ENCODE results near the gene C11orf68.

The C11orf68 gene

GRCh38 chr11:65912845-65913244, 6.0 kb downstream of the C11orf68 start:
- WGBS: 85% methylated on average over 4 of the region's 4 CpGs
- Histone ChIP-seq H3K36me3 (ENCODE audit: insufficient read depth, low read length) (no peaks in the 10 kb centered on the region), H3K27me3 (ENCODE audit: insufficient read depth, low read length) (peaks cover 6% of the 10 kb centered on the region; the same call in 1 of the 2 replicates), H3K4me3 (ENCODE audit: low read length) (no peak overlapping the region), H3K4me1 (ENCODE audit: insufficient read depth, low read length) (peaks cover 7% of the 10 kb centered on the region), H3K27ac (ENCODE audit: low read depth, low read length) (no peak overlapping the region), H3K9me3 (ENCODE audit: insufficient read depth, low read depth, low read length) (no peaks in the 10 kb centered on the region), H3K9ac (ENCODE audit: low read depth, low read length) (no peak overlapping the region)

- H3K27me3 ChIP-seq (ENCODE audit: insufficient read depth, low read length): peaks cover 8% of the 10 kb centered on the region; the same call in 1 of the 2 replicates
- H3K4me3 ChIP-seq (ENCODE audit: low read length): no peak overlapping the region
- peaks cover 7% of the 10 kb centered on the region for H3K4me1 ChIP-seq (ENCODE audit: insufficient read depth, low read length)
- H3K36me3 ChIP-seq (ENCODE audit: insufficient read depth, low read length): no peaks in the 10 kb centered on the region
- no peak overlapping the region for H3K27ac ChIP-seq (ENCODE audit: low read depth, low read length)
- no peak overlapping the region for H3K9ac ChIP-seq (ENCODE audit: low read depth, low read length)
- no peaks in the 10 kb centered on the region for H3K9me3 ChIP-seq (ENCODE audit: insufficient read depth, low read depth, low read length)
- WGBS: 40% methylated on average over 13 of the region's 14 CpGs
These were observed 6.9 kb downstream of the C11orf68 start for GRCh38 chr11:65911682-65912568.

- H3K27ac ChIP-seq (ENCODE audit: low read depth, low read length): no peak overlapping the region
- WGBS: 91% methylated on average over 6 of the region's 6 CpGs
- no peak overlapping the region for H3K9ac ChIP-seq (ENCODE audit: low read depth, low read length)
These were observed 11.0 kb downstream of the C11orf68 start for GRCh38 chr11:65907878-65908277.

GRCh38 chr11:65906602-65907001, 12.3 kb downstream of the C11orf68 start:
- Histone ChIP-seq H3K4me3 (ENCODE audit: low read length) (no peak overlapping the region), H3K4me1 (ENCODE audit: insufficient read depth, low read length) (peaks cover 8% of the 10 kb centered on the region; the same call in 1 of the 2 replicates), H3K9me3 (ENCODE audit: insufficient read depth, low read depth, low read length) (no peaks in the 10 kb centered on the region), H3K27me3 (ENCODE audit: insufficient read depth, low read length) (peaks cover 39% of the 10 kb centered on the region), H3K36me3 (ENCODE audit: insufficient read depth, low read length) (no peaks in the 10 kb centered on the region), H3K9ac (ENCODE audit: low read depth, low read length) (no peak overlapping the region), H3K27ac (ENCODE audit: low read depth, low read length) (no peak overlapping the region)
- 89% methylated on average over 5 of the region's 5 CpGs for WGBS

More at GRCh38 chr11:65907878-65908277, 11.0 kb downstream of the C11orf68 start:
- peaks cover 28% of the 10 kb centered on the region for H3K27me3 ChIP-seq (ENCODE audit: insufficient read depth, low read length)
- H3K4me1 ChIP-seq (ENCODE audit: insufficient read depth, low read length): peaks cover 7% of the 10 kb centered on the region; the same call in 1 of the 2 replicates
- no peaks in the 10 kb centered on the region for H3K36me3 ChIP-seq (ENCODE audit: insufficient read depth, low read length)
- no peaks in the 10 kb centered on the region for H3K9me3 ChIP-seq (ENCODE audit: insufficient read depth, low read depth, low read length)
- no peak overlapping the region for H3K4me3 ChIP-seq (ENCODE audit: low read length)

GRCh38 chr11:65903715-65904114, 15.1 kb downstream of the C11orf68 start:
- peaks cover 67% of the 10 kb centered on the region for H3K27me3 ChIP-seq (ENCODE audit: insufficient read depth, low read length)
- H3K36me3 ChIP-seq (ENCODE audit: insufficient read depth, low read length): no peaks in the 10 kb centered on the region
- no peaks in the 10 kb centered on the region for H3K9me3 ChIP-seq (ENCODE audit: insufficient read depth, low read depth, low read length)
- peaks cover 8% of the 10 kb centered on the region; the same call in 1 of the 2 replicates for H3K4me1 ChIP-seq (ENCODE audit: insufficient read depth, low read length)
- H3K4me3 ChIP-seq (ENCODE audit: low read length): no peak overlapping the region
- no peak overlapping the region for H3K9ac ChIP-seq (ENCODE audit: low read depth, low read length)
- WGBS: 76% methylated on average over 8 of the region's 8 CpGs
- no peak overlapping the region for H3K27ac ChIP-seq (ENCODE audit: low read depth, low read length)

GRCh38 chr11:65903068-65903481, 15.8 kb downstream of the C11orf68 start:
- H3K4me1 ChIP-seq (ENCODE audit: insufficient read depth, low read length): peaks cover 12% of the 10 kb centered on the region; the same call in 1 of the 2 replicates
- peaks cover 69% of the 10 kb centered on the region for H3K27me3 ChIP-seq (ENCODE audit: insufficient read depth, low read length)
- H3K36me3 ChIP-seq (ENCODE audit: insufficient read depth, low read length): no peaks in the 10 kb centered on the region
- no peak overlapping the region; the same call in 1 of the 2 replicates for H3K27ac ChIP-seq (ENCODE audit: low read depth, low read length)
- 13% methylated on average over 5 of the region's 5 CpGs for WGBS
- no peaks in the 10 kb centered on the region for H3K9me3 ChIP-seq (ENCODE audit: insufficient read depth, low read depth, low read length)
- H3K4me3 ChIP-seq (ENCODE audit: low read length): no peak overlapping the region
- no peak overlapping the region for H3K9ac ChIP-seq (ENCODE audit: low read depth, low read length)

- Histone ChIP-seq H3K4me3 (ENCODE audit: low read length) (peak overlapping the region; percentile 69), H3K27me3 (ENCODE audit: insufficient read depth, low read length) (peaks cover 62% of the 10 kb centered on the region), H3K9me3 (ENCODE audit: insufficient read depth, low read depth, low read length) (no peaks in the 10 kb centered on the region), H3K27ac (ENCODE audit: low read depth, low read length) (no peak overlapping the region; the same call in 1 of the 2 replicates), H3K4me1 (ENCODE audit: insufficient read depth, low read length) (peaks cover 12% of the 10 kb centered on the region; the same call in 1 of the 2 replicates), H3K9ac (ENCODE audit: low read depth, low read length) (no peak overlapping the region), H3K36me3 (ENCODE audit: insufficient read depth, low read length) (no peaks in the 10 kb centered on the region)
- WGBS: 67% methylated on average over 8 of the region's 11 CpGs
These were observed 18.0 kb downstream of the C11orf68 start for GRCh38 chr11:65900899-65901180.

GRCh38 chr11:65900125-65900898, 18.6 kb downstream of the C11orf68 start, which contains the start of gene FOSL1:
Gene FOSL1, minus strand, starts transcription at chr11:65900388. Its CDS starts 49 bp downstream, at chr11:65900339.
- Histone ChIP-seq H3K36me3 (ENCODE audit: insufficient read depth, low read length) (no peaks in the 10 kb centered on the region; the same call in 1 of the 2 replicates), H3K27me3 (ENCODE audit: insufficient read depth, low read length) (peaks cover 62% of the 10 kb centered on the region), H3K9ac (ENCODE audit: low read depth, low read length) (peak within 1 kb of the TSS; percentile 78), H3K27ac (ENCODE audit: low read depth, low read length) (peak within 1 kb of the TSS; percentile 81), H3K4me1 (ENCODE audit: insufficient read depth, low read length) (peaks cover 12% of the 10 kb centered on the region; the same call in 1 of the 2 replicates), H3K4me3 (ENCODE audit: low read length) (peak within 1 kb of the TSS; percentile 69), H3K9me3 (ENCODE audit: insufficient read depth, low read depth, low read length) (no peaks in the 10 kb centered on the region)
- WGBS: 2% methylated on average over 80 of the region's 80 CpGs

- H3K27me3 ChIP-seq (ENCODE audit: insufficient read depth, low read length): peaks cover 62% of the 10 kb centered on the region
- H3K36me3 ChIP-seq (ENCODE audit: insufficient read depth, low read length): no peaks in the 10 kb centered on the region; the same call in 1 of the 2 replicates
- peak overlapping the region; percentile 81 for H3K27ac ChIP-seq (ENCODE audit: low read depth, low read length)
- H3K9ac ChIP-seq (ENCODE audit: low read depth, low read length): peak overlapping the region; percentile 78
- WGBS: 2% methylated on average over 78 of the region's 78 CpGs
- no peaks in the 10 kb centered on the region for H3K9me3 ChIP-seq (ENCODE audit: insufficient read depth, low read depth, low read length)
- H3K4me1 ChIP-seq (ENCODE audit: insufficient read depth, low read length): peaks cover 12% of the 10 kb centered on the region; the same call in 1 of the 2 replicates
- H3K4me3 ChIP-seq (ENCODE audit: low read length): peak overlapping the region; percentile 69
These were observed 19.3 kb downstream of the C11orf68 start for GRCh38 chr11:65899356-65900124.

GRCh38 chr11:65898656-65899355, 20.1 kb downstream of the C11orf68 start:
- H3K27ac ChIP-seq (ENCODE audit: low read depth, low read length): no peak overlapping the region
- peak overlapping the region; percentile 69 for H3K4me3 ChIP-seq (ENCODE audit: low read length)
- no peaks in the 10 kb centered on the region for H3K9me3 ChIP-seq (ENCODE audit: insufficient read depth, low read depth, low read length)
- peaks cover 57% of the 10 kb centered on the region for H3K27me3 ChIP-seq (ENCODE audit: insufficient read depth, low read length)
- H3K9ac ChIP-seq (ENCODE audit: low read depth, low read length): peak overlapping the region; percentile 78
- no peaks in the 10 kb centered on the region; the same call in 1 of the 2 replicates for H3K36me3 ChIP-seq (ENCODE audit: insufficient read depth, low read length)
- peaks cover 12% of the 10 kb centered on the region; the same call in 1 of the 2 replicates for H3K4me1 ChIP-seq (ENCODE audit: insufficient read depth, low read length)
- WGBS: 14% methylated on average over 27 of the region's 28 CpGs
